Measurements from ENCODE around the gene SLC7A6OS. TPM values are rescaled to one million over a fixed set of nuclear protein-coding genes. Genes with fewer than 3 reads are reported as not detected.

Gene SLC7A6OS
- total RNA-seq, 1 experiment from 2014 or later: 15.1 TPM

DNA sequence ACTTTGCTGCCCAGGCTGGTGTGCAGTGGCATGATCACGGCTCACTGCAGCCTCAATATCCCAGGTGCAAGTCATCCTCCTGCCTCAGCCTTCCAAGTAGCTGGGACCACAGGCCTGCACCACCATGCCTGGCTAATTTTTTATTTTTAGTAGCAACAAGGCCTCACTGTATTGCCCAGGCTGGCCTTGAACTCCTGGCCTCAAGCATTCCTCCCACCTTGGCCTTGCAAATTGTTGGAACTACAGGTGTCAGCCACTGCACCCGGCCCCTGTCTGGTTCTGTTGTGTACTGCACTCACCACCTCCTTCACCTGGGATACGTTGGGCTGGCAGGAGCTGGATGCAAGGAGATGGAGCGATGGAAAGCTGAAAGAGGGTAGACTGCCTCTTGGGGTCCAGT is 57.0 kb downstream of the SLC7A6OS start:
- DNase-seq (ENCODE audit: low read depth): no peak

- DNase-seq (ENCODE audit: low read depth): no peak
Measured at GRCh38 chr16:68252383-68252782, 58.4 kb downstream of the SLC7A6OS start.

DNA sequence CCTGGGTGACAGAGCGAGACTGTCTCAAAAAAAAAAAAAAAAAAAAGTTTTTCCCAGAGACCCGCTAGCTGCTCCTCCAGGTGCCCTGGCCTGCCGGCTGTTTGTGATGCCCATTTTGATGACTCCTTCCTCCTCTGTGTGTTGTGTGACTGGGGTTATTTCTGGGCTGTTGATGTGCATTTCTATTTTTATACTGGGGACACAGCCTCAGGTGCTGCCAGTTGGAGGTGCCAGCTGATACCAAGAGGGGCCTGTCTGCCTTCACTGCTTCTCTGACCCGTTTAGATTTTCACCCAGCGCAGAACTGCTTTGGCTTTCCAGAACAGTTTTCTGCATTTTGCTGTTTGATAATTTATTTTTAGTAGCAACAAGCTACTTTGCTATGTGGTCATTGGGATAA is 58.9 kb downstream of the SLC7A6OS start:
- DNase-seq (ENCODE audit: low read depth): no peak

DNA sequence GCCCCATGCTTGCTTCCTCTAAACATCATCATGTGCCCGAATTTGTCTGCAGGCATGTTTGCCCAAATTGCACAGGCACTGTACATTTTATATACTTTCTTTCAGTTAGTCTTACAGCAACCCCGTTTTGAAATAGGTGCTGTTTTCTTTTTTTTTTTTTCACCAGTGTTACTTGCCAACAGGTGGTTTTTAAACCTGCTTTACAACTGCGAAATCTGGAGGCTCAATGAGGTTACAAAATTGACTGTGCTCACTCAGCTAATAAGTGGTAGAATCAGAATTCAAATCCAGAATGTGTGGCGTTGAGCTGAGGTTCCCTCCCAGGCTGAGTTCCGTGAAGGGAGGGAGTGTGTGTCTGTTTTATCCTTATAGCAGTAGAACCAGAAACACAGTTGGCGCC is 59.8 kb downstream of the SLC7A6OS start:
- no peak for DNase-seq (ENCODE audit: low read depth)

DNA sequence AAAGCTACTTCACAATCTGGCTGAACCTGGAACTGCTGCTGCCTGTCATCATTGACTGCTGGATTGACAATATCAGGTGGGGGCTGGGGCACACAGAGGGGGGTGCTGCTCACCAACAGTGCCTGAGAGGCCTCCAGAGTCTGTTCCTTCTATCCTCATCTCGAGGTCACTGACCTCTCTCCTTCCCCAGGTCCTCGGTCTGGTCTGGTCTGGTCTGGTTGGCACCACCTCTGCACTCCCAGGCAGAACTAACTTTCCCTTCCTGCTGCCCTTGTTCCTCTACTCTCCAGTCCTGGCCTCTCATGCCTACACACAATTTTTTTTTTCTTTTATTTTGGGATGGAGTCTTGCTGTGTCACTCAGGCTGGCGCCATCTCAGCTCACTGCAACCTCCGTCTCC is 61.4 kb downstream of the SLC7A6OS start:
- no peak for DNase-seq (ENCODE audit: low read depth)

Other genes with a start within 250 kb of the SLC7A6OS start
- 22.0 and 22.5 TPM in 2 replicates for gene NFATC3, start 225.6 kb downstream of the SLC7A6OS start, total RNA-seq (2014; rRNA removed; shearing (Covaris generic))
- 0.24 TPM in 1 of 2 replicates, not detected in the other for gene ESRP2, start 74.8 kb downstream of the SLC7A6OS start, total RNA-seq (2014; rRNA removed; shearing (Covaris generic))
- 23.0 and 24.4 TPM in 2 replicates for gene PLA2G15, start 65.6 kb downstream of the SLC7A6OS start, total RNA-seq (2014; rRNA removed; shearing (Covaris generic))
- 22.6 and 23.9 TPM in 2 replicates for gene SLC7A6, start 46.4 kb downstream of the SLC7A6OS start, total RNA-seq (2014; rRNA removed; shearing (Covaris generic))
- gene PRMT7, start 73 bp upstream of the SLC7A6OS start, total RNA-seq (2014; rRNA removed; shearing (Covaris generic)): 23.3 and 30.8 TPM in 2 replicates
- 0.12 TPM in 1 of 2 replicates, not detected in the other for gene SMPD3, start 137.6 kb upstream of the SLC7A6OS start, total RNA-seq (2014; rRNA removed; shearing (Covaris generic))
- 16.3 and 18.4 TPM in 2 replicates for gene ZFP90, start 228.3 kb upstream of the SLC7A6OS start, total RNA-seq (2014; rRNA removed; shearing (Covaris generic))